Caco-2 (cell line): ENCODE measurements around the gene TMC2. TPM values are rescaled to one million over a fixed set of nuclear protein-coding genes. Genes with fewer than 3 reads are reported as not detected.

Experiments
- BruUV-seq: library from RNA; stranded (reverse); fragments of 400-500 nt; replicated peaks from 2 replicates; lab custom pipeline; 2021; lab: Mats Ljungman, UMichigan
- CTCF ChIA-PET: fragments of 300-600 bp; sonication (Branson Sonifier 250); formaldehyde crosslinking; loops from one replicate; lab custom pipeline; 2022; ENCODE audit warnings: antibody characterized with exemption; lab: Charles Lee
- POLR2A ChIA-PET: fragments of 300-600 bp; sonication (Branson Sonifier 250); formaldehyde crosslinking; loops from one replicate; lab custom pipeline; 2022; ENCODE audit warnings: antibody characterized with exemption; lab: Charles Lee
- DNase-seq, 2 experiments: peaks; one replicate each; pipeline versions ENCODE4 v3.0.0 to v3.0.0-alpha.2; 2020 to 2022
- H3K27me3 ChIP-seq: replicated peaks from 2 replicates; pipeline ENCODE4 v1.6.0; 2011; ENCODE audit warnings: low read length; ENCODE audit not compliant: control insufficient read depth, insufficient read depth
- H3K36me3 ChIP-seq: 2 replicates; pipeline ENCODE4 v1.5.1; 2011; ENCODE audit warnings: low read length; ENCODE audit not compliant: control insufficient read depth, insufficient read depth
- H3K4me1 ChIP-seq: fragments of 250-450 bp; sonication (Bioruptor Pico); 2 replicates; pipeline ENCODE4 v1.5.1; 2020; ENCODE audit warnings: mild to moderate bottlenecking
- H3K4me3 ChIP-seq: 2 replicates; pipeline ENCODE4 v1.5.1; 2011; ENCODE audit warnings: low read depth, mild to moderate bottlenecking, control low read depth, low read length
- H3K9me3 ChIP-seq: fragments of 250-450 bp; sonication (Bioruptor Pico); 2 replicates; pipeline ENCODE4 v1.5.1; 2020; ENCODE audit warnings: mild to moderate bottlenecking, moderate library complexity
- H3K27ac Mint-ChIP-seq: one replicate; pipeline ENCODE4 v1.8.0; 2022; ENCODE audit warnings: mixed read lengths; ENCODE audit not compliant: unreplicated experiment
- H3K27me3 Mint-ChIP-seq: one replicate; pipeline ENCODE4 v1.8.0; 2022; ENCODE audit warnings: mixed read lengths; ENCODE audit not compliant: insufficient read depth, unreplicated experiment
- H3K36me3 Mint-ChIP-seq: one replicate; pipeline ENCODE4 v1.8.0; 2022; ENCODE audit warnings: mild to moderate bottlenecking, mixed read lengths; ENCODE audit not compliant: insufficient read depth, unreplicated experiment
- H3K4me1 Mint-ChIP-seq: one replicate; pipeline ENCODE4 v1.8.0; 2022; ENCODE audit warnings: low read depth, mixed read lengths; ENCODE audit not compliant: unreplicated experiment
- H3K4me3 Mint-ChIP-seq: one replicate; pipeline ENCODE4 v1.8.0; 2022; ENCODE audit warnings: mild to moderate bottlenecking, moderate library complexity, mixed read lengths; ENCODE audit not compliant: unreplicated experiment
- H3K9me3 Mint-ChIP-seq: one replicate; pipeline ENCODE4 v1.8.0; 2022; ENCODE audit warnings: mixed read lengths; ENCODE audit not compliant: unreplicated experiment
- intact Hi-C: fragments of 100-400 bp; cut with micrococcal nuclease; formaldehyde crosslinking; loops from one replicate; pipeline ENCODE4 v1.10.0; 2022; ENCODE audit not compliant: unreplicated experiment
- total RNA-seq: library from RNA; stranded (reverse); gene quantifications from 2 replicates; pipeline ENCODE4 v1.2.3, GENCODE V29; 2022
- TF ChIP-seq, protein P1 (sequence below), 2 experiments: fragments of 200-600 bp in 1 of 2; IDR thresholded peaks; 1 replicate in 1 of 2; 2 replicates in 1 of 2; pipeline versions ENCODE4 v1.5.1 to v1.8.0; 2011 to 2022; ENCODE audit warnings: antibody characterized with exemption in 1 of 2, control low read depth in 1 of 2, inconsistent platforms in 1 of 2, low read depth in 1 of 2, low read length in 1 of 2, mild to moderate bottlenecking in 1 of 2, moderate library complexity in 1 of 2; ENCODE audit not compliant: insufficient read depth in 1 of 2, severe bottlenecking in 1 of 2, unreplicated experiment in 1 of 2

Gene TMC2
- total RNA-seq, 1 experiment from 2014 or later = not detected

DNA sequence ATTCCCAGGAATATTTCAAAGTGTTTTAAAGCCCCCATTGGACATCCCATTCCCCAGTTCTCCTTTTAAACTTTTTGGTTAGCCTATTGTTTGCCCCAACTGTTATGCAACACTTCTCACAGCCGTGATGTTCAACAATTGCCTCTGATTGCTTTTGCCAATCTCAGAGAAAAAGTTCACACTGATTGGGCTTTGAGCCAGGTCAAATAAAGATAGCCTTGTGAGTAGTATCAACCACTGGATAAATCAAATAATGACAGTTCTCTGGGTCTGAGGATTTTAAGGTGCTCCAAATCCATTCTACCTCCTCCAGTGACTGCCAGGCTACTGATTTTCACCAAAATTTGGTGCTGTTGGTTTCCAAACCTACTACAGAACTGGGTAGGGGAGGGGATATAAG, 97.0 kb downstream of the TMC2 start:
- no peaks in the 10 kb centered on the region for H3K9me3 ChIP-seq
- intact Hi-C loops = no loop called here
- TF ChIP-seq, protein P1, sequence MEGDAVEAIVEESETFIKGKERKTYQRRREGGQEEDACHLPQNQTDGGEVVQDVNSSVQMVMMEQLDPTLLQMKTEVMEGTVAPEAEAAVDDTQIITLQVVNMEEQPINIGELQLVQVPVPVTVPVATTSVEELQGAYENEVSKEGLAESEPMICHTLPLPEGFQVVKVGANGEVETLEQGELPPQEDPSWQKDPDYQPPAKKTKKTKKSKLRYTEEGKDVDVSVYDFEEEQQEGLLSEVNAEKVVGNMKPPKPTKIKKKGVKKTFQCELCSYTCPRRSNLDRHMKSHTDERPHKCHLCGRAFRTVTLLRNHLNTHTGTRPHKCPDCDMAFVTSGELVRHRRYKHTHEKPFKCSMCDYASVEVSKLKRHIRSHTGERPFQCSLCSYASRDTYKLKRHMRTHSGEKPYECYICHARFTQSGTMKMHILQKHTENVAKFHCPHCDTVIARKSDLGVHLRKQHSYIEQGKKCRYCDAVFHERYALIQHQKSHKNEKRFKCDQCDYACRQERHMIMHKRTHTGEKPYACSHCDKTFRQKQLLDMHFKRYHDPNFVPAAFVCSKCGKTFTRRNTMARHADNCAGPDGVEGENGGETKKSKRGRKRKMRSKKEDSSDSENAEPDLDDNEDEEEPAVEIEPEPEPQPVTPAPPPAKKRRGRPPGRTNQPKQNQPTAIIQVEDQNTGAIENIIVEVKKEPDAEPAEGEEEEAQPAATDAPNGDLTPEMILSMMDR (IDR thresholded peaks at IDR 0.05; ENCODE audit: insufficient read depth in 1 of 2, low read depth in 1 of 2, low read length in 1 of 2, severe bottlenecking in 1 of 2, unreplicated experiment in 1 of 2) = no peak
- Mint-ChIP-seq H3K4me3 (no peak overlapping the region), H3K9me3 (no peaks in the 10 kb centered on the region), H3K4me1 (no peaks in the 10 kb centered on the region), H3K27me3 (peaks cover 5% of the 10 kb centered on the region), H3K27ac (no peak overlapping the region), H3K36me3 (no peaks in the 10 kb centered on the region)
- H3K36me3 ChIP-seq = no peaks in the 10 kb centered on the region
- no peak for DNase-seq
- BruUV-seq = no TSS peak
- POLR2A ChIA-PET = no interaction called here
- H3K4me3 ChIP-seq = no peak overlapping the region
- H3K27me3 ChIP-seq = no peaks in the 10 kb centered on the region
- no peaks in the 10 kb centered on the region for H3K4me1 ChIP-seq
- CTCF ChIA-PET = no interaction called here

DNA sequence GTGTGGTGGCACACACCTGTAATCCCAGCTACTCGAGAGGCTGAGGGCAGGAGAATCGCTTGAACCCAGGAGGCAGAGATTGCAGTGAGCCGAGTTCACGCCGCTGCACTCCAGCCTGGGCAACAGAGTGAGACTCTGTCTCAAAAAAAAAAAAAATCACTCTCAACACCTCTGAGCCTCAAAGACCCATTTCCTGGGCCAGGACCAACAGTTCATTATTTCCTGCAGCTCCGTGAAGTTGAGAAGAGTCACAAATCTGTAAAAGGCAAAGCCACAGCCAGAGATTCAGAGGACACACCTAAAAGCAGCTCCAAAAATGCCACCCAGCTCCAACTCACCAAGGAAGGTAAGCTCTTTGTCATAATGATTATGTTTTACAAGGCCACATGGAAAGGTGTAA, 100.9 kb downstream of the TMC2 start:
- POLR2A ChIA-PET = interaction anchor here (0.6 kb wide), 1 partner anchor 15 kb away, joined by 4 read pairs; the partner anchor contains the start of gene NOP56
- Histone ChIP-seq H3K4me1 (no peaks in the 10 kb centered on the region), H3K27me3 (no peaks in the 10 kb centered on the region), H3K4me3 (no peak overlapping the region), H3K36me3 (no peaks in the 10 kb centered on the region), H3K9me3 (no peaks in the 10 kb centered on the region)
- TF ChIP-seq, protein P1 (IDR thresholded peaks at IDR 0.05; ENCODE audit: insufficient read depth in 1 of 2, low read depth in 1 of 2, low read length in 1 of 2, severe bottlenecking in 1 of 2, unreplicated experiment in 1 of 2) = no peak
- no peak overlapping the region for H3K27ac Mint-ChIP-seq
- H3K27me3 Mint-ChIP-seq = no peaks in the 10 kb centered on the region
- no peak overlapping the region for H3K4me3 Mint-ChIP-seq
- BruUV-seq = no TSS peak
- H3K36me3 Mint-ChIP-seq = no peaks in the 10 kb centered on the region
- CTCF ChIA-PET = no interaction called here
- intact Hi-C loops = no loop called here
- DNase-seq = no peak
- H3K9me3 Mint-ChIP-seq = no peaks in the 10 kb centered on the region
- H3K4me1 Mint-ChIP-seq = no peaks in the 10 kb centered on the region

DNA sequence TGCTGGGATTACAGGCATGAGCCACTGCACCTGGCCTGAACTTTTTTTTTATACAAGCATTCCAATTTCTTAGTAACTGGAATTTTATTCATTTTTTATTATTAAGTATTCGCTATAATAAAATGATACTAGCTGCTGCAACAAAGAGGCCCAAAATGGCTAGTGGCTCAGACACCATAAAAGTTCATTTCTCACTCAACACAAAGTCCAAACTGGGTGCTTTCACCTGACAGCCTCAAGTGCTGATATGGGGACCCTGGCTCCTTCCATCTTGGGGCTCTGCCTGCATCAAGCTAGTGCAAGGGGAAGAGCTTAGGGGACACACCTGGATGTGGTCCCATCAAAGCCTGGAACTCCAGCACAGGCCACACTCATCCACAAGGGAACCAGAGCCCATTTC, 103.9 kb downstream of the TMC2 start:
- no peaks in the 10 kb centered on the region for H3K9me3 ChIP-seq
- H3K4me3 Mint-ChIP-seq = no peak overlapping the region
- H3K9me3 Mint-ChIP-seq = no peaks in the 10 kb centered on the region
- TF ChIP-seq, protein P1 (IDR thresholded peaks at IDR 0.05; ENCODE audit: insufficient read depth in 1 of 2, low read depth in 1 of 2, low read length in 1 of 2, severe bottlenecking in 1 of 2, unreplicated experiment in 1 of 2) = no peak
- no peaks in the 10 kb centered on the region for H3K4me1 ChIP-seq
- BruUV-seq = no TSS peak
- no peak for DNase-seq
- CTCF ChIA-PET = no interaction called here
- H3K36me3 Mint-ChIP-seq = no peaks in the 10 kb centered on the region
- H3K4me1 Mint-ChIP-seq = no peaks in the 10 kb centered on the region
- H3K27ac Mint-ChIP-seq = no peak overlapping the region
- H3K4me3 ChIP-seq = no peak overlapping the region
- intact Hi-C loops = no loop called here
- POLR2A ChIA-PET = no interaction called here
- H3K27me3 ChIP-seq = no peaks in the 10 kb centered on the region
- H3K27me3 Mint-ChIP-seq = no peaks in the 10 kb centered on the region
- no peaks in the 10 kb centered on the region for H3K36me3 ChIP-seq
